ENCODE data around the gene ZNF365. TPM values are rescaled to one million over a fixed set of nuclear protein-coding genes. Genes with fewer than 3 reads are reported as not detected.
"Not testable (repeated sequence)": the region's sequence is repeated elsewhere in the genome, so short reads cannot be mapped to it uniquely, and the experiment has no call there.

The ZNF365 gene
- total and polyA plus RNA-seq, 2 of the 8 experiments (the other 6 are each of a cell fraction or from before 2014, with no cell fraction given): 0.41 to 0.43 TPM

DNA sequence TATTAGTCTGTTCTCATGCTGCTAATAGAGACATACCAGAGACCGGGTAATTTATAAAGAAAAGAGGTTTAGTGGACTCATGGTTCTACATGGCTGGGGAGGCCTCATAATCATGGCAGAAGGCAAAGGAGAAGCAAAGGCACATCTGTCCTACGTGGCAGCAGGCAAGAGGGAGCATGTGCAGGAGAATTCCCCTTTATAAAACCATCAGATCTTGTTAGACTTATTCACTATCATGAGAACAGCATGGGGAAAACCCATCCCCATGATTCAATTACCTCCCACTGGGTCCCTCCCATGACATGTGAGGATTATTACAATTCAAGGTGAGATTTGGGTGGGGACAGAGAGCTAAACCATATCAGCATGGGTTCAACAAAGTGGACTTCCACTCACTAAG lies 16.0 kb upstream of the ZNF365 start:
- H3K23ac ChIP-seq (ENCODE audit: insufficient read length); H3K4me1 ChIP-seq (replicated peaks in 1 of 4; ENCODE audit: control insufficient read depth in 3 of 4, insufficient read depth in 4 of 4, low read length in 3 of 4); H3K27me3 ChIP-seq (replicated peaks in 1 of 4; ENCODE audit: control insufficient read depth in 3 of 4, extremely low read depth in 1 of 4, insufficient read depth in 3 of 4, low read length in 3 of 4); H3K79me2 ChIP-seq (ENCODE audit: control insufficient read depth in 1 of 2, insufficient read depth in 2 of 2, low read length in 2 of 2); DNase-seq (ENCODE audit: low read depth in 1 of 2, low spot score in 2 of 2); H3K23me2 ChIP-seq (ENCODE audit: low read depth, low read length); H3K9me3 ChIP-seq (ENCODE audit: insufficient read depth in 2 of 2, low read depth in 1 of 2, low read length in 1 of 2); H4K8ac ChIP-seq (ENCODE audit: extremely low read depth, insufficient read depth, low read length); H3K79me1 ChIP-seq (ENCODE audit: low read depth, low read length); H2BK120ac ChIP-seq (replicated peaks; ENCODE audit: low read depth, low read length); H2AFZ ChIP-seq (ENCODE audit: low read length); POLR2A ChIA-PET (ENCODE audit: partially characterized antibody); H3K4ac ChIP-seq (replicated peaks; ENCODE audit: insufficient read length, low read depth, low read length); H2BK15ac ChIP-seq (ENCODE audit: low read length); H3K9ac ChIP-seq (replicated peaks in 1 of 4; ENCODE audit: extremely low read depth in 1 of 4, low read depth in 3 of 4, low read length in 3 of 4); FAIRE-seq; H2AK5ac ChIP-seq (ENCODE audit: low read depth, low read length); H2BK12ac ChIP-seq (ENCODE audit: low read depth, low read length); H3K18ac ChIP-seq (ENCODE audit: extremely low read depth, low read length); H3K27ac ChIP-seq (ENCODE audit: low read depth, low read length); H4K20me1 ChIP-seq (replicated peaks in 1 of 2; ENCODE audit: control insufficient read depth in 1 of 2, insufficient read depth in 2 of 2, low read length in 2 of 2); H2BK20ac ChIP-seq (ENCODE audit: low read length); H3K4me2 ChIP-seq (ENCODE audit: insufficient read depth in 1 of 2, low read depth in 2 of 2, low read length in 2 of 2); H3K14ac ChIP-seq (ENCODE audit: insufficient read length); H3K56ac ChIP-seq (replicated peaks; ENCODE audit: insufficient read length, low read depth, low read length); H4K5ac ChIP-seq (ENCODE audit: insufficient read length, low read depth, low read length); H3K4me3 ChIP-seq (ENCODE audit: extremely low read depth in 1 of 4, insufficient read depth in 2 of 4, low read depth in 3 of 4, low read length in 4 of 4); H2BK5ac ChIP-seq (ENCODE audit: low read depth, low read length); H3K36me3 ChIP-seq (ENCODE audit: control insufficient read depth in 2 of 4, insufficient read depth in 4 of 4, low read length in 3 of 4); H4K91ac ChIP-seq (replicated peaks; ENCODE audit: insufficient read length, low read length): not testable (repeated sequence)
- CTCF ChIA-PET (ENCODE audit: partially characterized antibody): interaction anchor here (1.5 kb wide), 1 partner anchor 93 kb away, joined by 3 read pairs; no protein-coding TSS in a partner anchor
- 79% methylated on average over 2 of the region's 2 CpGs; no CpG with 5 or more reads in 1 of the 2 experiments for WGBS, 2 experiments (ENCODE audit: extremely low coverage in 1 of 2, insufficient coverage in 1 of 2, insufficient read length in 1 of 2, insufficient replicate concordance in 2 of 2, low coverage in 1 of 2, low lambda C conversion rate in 2 of 2, missing lambda C conversion rate in 1 of 2)

All from H1 (cell line).